ENCODE results near the gene ZNF682.
"Not testable (repeated sequence)": the region's sequence is repeated elsewhere in the genome, so short reads cannot be mapped to it uniquely, and the experiment has no call there.

ZNF682 gene

DNA sequence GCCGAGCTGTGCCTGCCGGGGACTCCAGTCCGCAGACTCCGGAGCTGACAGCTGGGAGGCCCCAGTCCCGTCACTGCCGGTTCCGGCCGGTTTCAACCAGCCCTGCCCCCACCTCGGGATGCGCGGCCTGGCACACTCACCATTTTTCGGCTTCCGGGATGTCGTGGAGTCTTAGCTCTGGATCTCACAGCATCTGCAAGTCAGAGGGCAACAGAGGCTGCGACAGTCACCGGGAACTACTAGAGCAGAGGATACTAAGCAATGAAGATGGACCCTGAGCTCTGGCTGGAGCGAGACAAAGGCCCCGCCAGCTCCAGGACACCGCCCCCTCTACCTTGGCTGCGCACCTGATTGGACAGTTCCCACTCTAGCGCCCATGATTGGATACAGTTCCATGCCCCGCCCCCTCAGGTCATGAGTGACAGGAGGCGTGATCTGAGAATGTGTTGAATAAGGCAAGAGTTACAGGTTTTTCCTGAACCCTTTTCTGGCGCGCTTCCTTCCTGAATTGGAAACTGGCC is at the start of gene ZNF682:
Gene ZNF682, minus strand, starts transcription at position 303 of the 521 bp plus-strand sequence. Its CDS starts 160 bp downstream, at position 143.
- DNase-seq, result no peak

DNA sequence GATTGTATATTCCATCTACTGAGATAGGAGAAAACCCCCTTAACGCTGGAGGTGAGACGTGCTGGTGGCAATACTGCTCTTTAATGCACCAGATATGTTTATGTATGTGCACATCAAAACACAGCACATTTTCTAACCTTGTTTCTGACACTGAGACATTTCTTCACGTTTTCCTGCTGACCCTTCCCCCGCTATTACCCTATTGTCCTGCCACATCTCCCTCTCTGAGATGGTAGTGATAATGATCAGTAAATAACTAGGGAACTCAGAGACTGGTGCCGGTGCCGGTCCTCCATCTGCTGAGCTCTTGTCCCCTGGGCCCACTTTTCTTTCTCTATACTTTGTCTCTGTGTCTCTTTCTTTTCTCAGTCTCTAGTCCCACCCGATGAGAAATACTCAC is 43.6 kb upstream of the ZNF682 start:
- not testable (repeated sequence) for DNase-seq

DNA sequence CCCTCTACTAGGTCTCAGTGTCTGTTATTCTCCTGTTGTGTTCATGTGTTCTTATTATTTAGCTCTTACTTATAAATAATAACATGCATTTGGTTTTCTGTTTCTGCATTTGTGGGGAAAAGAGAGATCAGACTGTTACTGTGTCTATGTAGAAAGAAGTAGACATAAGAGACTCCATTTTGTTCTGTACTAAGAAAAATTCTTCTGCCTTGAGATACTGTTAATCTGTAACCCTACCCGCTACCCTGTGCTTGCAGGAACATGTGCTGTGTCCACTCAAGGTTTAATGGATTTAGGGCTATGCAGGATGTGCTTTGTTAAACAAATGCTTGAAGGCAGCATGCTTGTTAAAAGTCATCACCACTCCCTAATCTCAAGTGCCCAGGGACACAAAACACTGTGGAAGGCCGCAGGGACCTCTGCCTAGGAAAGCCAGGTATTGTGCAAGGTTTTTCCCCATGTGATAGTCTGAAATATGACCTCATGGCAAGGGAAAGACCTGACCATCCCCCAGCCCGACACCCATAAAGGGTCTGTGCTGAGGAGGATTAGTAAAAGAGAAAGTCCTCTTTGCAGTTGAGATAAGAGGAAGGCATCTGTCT is 43.0 kb upstream of the ZNF682 start:
- not testable (repeated sequence) for DNase-seq

DNA sequence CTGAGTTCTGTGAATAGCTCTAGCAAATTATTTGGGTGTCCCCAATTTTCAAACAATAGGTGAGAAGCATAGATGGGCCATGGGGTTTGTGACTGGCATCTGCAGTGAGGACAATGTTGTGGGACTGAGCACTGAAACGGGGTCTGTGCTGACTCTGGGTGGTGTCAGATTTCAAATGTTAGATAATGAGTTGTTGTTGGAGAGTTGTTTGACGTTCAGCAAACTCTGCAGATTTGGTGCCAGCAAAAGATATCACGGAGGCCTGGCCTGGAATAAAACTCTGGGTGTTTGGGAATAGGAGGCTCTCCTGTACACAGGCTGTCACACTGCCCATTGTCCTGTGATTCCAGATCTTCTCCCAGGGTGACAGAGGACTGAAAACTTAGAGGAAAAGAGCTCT is 41.4 kb upstream of the ZNF682 start:
- no peak for DNase-seq

DNA sequence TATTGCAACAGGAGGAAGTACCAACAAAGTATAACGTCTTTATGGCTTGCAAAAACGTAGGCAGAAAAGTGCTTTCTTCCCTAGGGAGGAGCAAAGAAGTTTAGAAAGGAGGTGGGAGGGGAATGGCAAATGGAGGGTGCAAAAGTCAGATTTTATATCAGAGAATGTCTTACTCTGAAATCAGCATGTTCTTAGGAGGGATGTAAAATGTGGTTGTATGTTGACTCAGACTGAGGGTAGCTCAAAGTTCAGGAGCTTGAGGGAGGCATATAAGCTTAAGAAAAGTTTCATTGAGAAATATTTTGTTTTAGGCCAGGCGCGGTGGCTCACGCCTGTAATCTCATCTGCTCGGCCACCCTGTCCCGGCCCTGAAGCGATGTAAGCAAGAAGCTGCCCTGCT is 40.2 kb upstream of the ZNF682 start:
- DNase-seq, result no peak

DNA sequence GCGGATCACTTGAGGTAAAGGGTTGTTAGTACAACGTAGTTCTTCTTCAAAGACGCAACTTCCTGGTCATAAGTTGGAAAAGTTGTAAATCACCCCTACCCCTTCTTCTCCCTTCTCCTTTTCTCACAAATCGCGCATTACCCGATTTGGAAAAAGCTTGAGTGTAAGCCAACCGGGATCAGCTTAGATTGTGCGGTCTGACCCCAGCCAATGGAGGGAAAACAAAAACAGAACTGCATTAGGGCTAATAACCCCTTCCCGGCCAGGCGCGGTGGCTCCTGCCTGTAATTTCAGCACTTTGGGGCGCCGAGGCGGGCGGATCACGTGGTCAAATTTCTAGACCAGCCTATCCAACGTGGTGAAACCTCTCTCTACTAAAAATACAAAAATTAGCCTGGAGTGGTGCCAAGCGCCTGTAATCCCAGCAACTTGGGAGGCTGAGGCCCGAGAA is 39.3 kb upstream of the ZNF682 start:
- no peak for DNase-seq

DNA sequence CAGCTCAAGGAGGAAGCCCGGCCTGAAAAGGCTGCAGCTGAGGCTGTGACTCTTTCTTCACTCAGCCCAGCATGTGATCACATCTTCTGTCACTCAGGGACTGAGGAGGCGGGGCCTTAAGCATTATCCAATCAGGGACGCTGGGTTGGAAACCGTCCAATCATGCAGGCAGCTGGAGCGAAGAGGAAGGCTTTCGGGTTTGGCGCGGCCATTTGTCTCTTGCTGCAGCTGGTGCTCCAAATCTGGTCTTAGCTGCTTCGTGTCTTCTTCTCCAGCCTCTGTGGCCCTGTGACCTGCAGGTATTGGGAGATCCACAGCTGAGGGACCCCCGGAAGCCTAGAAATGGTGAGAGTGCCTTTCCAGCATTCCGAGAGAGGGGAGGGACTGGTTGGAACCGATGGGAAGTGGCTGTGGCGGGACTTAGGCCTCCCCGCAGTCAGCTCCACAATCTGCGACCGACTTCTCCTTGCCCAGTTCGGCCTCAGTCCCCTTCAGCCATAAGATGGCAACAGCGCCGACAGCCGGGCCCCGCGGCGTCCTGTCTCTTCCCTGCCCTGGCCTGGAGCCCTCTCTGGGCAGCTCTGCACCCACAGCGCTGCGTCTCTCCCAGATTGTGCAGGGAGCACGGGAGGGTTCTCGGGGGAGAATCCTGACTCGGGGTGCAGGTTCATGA is 38.6 kb upstream of the ZNF682 start, which contains the start of gene ZNF90:
Gene ZNF90, plus strand, starts transcription at position 210 of the 673 bp plus-strand sequence. Its CDS starts 133 bp downstream, at position 343.
- no peak for DNase-seq

DNA sequence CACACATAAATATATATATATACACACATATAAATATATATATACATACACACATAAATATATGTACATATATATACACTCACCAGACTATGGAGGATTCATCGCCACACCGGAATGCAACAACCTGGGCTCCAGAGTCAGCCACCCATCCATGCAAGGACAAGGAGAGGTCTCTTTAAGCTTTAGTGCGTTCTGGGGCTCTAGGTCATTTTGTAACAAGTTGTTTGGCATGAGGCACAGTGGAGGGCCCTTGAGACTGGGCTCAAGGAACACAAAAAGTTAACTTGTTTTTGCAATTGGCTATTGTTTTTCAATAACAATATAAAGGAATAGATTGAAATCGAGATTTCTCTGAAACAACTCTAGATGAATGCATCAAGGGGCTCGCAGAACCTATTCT is 33.6 kb upstream of the ZNF682 start:
- DNase-seq, result no peak

DNA sequence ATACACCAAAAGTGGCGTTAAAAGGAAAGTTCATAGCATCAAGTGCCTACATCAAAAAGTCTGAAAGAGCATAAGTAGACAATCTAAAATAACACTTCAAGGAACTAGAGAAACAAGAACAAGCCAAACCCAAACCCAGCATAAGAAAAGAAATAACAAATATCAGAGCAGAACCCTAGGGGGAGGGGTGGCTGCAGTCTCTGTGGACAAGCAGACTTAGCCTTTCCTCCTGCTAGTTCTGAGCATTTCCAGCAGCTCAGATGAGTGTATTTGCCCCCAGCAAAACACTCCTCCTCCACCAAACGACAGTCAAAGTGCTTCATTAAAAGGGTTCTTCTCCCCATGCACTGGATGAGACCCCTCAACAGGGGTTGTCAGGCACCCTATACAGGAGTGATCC is 31.4 kb upstream of the ZNF682 start:
- DNase-seq, result no peak

DNA sequence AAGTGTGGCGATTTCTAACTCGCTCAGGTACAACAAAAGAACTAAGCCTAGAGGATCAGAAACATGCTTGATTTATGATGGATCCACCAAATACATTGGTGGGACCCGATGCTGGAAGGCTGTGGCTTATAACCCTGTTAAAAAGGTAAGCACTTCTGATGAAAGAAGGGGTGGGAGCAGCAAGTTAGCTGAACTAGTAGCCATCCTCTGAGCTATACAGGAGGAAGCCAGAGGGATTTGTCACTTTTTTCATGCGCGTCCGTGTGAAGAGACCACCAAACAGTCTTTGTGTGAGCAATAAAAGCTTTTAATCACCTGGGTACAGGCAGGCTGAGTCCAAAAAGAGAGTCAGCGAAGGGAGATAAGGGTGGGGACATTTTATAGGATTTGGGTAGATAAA is 29.3 kb upstream of the ZNF682 start:
- DNase-seq, result not testable (repeated sequence)

DNA sequence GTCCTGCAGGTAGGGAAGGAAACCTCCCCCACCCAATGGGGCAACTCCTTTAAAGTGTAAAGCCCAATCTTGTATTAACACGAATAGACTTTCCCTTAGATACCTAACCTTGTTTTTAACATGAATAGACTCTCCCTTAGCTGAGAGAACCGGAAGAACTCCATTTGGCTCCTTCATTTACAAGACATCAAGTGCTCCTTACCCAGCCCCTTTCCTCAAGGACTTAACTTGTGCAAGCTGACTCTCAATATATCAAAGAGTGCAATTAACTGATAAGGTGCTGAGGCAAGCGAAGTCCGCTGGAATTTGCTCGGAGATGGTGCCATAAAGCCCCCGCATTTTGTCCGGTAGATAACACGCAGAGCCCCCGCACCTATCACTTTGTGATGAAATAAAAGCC is 28.6 kb upstream of the ZNF682 start:
- DNase-seq, result no peak

DNA sequence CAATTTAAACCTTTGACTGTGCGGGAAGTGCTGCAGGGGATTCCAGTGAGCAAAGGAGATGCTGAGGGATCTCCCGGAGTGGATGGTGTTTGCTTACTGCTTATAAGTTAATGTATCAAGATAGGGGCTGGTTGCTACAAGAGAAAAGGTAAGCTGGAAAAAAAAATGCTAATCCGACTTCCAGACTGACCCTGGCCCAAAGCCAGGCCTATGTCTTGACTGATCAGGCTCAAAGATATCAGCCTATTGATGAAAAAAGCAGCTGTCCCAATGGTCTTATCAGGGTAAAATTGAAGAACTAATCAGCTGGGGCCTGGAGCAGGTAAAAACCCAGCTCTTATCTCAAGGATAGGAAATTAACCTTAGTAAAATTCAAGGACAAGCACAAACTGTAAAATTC is 27.6 kb upstream of the ZNF682 start:
- no peak for DNase-seq

DNA sequence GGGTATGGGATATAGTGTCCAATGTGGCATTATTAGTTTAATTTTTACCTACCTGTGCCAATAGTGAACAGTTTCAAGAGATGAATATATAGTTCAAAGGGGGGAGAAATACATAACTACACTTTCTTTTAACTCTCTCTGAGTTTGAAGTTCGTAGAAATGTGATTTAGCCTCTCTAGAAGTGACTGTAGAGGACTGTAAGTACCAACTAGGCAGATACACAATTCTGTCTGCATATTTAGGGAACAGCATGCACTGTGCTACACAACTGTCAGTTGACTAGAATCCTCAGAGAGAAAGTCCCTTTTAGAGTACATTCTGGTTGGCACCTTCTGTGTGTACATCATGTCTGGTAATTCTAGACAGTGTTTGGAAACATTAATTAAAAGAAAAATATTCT is 21.0 kb upstream of the ZNF682 start:
- DNase-seq, result no peak

DNA sequence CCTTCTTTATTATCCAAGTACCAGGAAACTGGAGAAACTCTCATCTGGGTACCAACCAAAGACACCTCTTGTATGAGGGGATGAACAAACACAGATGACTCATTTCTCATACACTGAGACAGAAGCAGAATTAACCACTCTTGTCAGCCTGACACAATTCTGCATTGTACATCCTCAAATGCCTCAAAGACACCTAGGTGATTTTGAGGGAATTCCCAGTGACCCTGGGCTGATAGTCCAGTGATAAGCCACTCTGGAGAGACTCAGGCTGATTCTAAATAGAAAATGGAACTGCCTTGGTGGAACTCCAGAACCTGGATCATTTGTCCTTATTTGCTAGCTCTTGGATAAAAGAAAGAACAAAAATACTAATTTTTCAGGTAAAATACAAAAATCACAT is 19.4 kb upstream of the ZNF682 start:
- DNase-seq, result not testable (repeated sequence)

DNA sequence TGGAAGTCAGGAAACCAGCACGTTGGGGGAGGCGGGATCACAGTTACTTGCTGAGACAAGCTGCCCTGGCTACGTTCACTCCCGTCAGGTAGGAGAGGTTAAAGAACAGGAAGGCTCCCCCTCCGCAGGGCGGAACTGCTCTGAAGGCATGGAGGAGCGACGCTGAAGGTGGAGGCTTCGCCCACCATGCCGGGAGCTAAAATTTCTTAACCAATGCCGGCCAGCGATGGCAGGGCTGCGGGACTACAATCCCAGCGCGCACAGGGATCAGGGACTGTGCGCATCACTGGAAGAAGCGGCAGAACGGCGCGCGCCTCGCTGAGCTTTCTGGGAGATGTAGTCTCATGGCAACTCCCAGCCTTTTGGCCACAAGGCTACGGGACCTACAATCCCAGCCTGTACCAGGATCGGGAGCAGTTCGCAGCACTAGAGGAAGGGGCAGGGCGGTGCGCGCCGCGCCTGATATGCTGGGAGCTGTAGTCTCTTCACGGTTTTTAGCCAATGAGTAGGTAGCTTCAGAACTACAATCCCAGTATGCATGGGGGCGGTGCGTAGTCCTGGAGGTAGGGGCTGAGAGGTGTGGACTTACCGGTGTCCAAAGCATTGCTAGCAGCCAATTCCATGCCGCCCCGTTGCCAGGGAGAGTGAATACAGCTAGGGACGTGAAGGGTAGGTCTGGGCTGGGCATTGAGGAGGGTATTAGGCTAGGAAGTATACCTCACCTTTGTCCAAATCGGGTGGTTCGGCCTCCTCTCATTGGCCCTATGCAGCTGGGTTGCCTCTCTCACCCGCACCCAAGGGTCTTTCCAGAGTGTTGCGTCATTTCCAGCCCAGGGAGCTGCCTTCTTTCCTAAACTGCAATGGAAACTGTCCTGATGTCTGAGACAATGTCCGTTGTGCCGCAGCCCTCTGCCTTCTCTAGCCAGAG is 12.8 kb upstream of the ZNF682 start:
- peak; percentile 81 to 84 for DNase-seq

DNA sequence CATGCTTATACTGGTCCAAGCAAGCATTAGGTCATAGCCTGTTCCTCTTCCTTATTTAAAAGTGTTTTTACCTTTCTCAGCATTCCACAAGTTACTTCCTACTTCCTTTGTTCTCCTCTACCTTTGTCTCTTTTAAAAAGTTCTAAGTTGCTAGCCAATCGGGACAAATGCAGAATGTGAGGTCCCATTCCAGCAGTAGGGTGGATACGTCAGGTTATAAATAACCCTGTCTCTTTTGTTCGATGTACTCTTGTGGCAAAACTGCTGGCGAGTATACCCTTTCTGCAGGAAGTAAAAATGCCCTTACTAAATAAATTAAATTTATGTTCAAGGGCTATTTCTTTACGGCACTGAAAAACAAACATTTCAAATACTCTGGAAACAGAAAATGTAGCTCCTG is 6.4 kb upstream of the ZNF682 start:
- DNase-seq, result not testable (repeated sequence)

DNA sequence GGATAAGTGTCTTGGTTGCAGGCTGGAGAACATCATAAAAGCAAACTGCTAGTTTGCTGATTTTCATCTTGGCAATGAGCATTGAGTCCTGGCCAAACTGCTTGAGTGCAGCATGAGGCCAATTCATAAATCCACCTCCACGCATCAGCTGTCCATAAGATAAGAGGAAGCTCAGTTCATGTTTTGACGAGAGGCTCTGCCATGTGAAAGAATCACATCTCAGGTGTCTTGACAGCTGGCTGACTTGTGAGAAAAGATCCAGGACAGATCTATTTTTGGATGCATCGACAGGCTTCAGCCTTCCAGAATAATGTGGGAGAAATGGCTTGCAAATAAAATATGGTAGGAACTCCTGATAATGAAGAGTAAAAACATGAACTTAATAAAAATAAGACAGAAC is 5.4 kb upstream of the ZNF682 start:
- DNase-seq, result no peak

DNA sequence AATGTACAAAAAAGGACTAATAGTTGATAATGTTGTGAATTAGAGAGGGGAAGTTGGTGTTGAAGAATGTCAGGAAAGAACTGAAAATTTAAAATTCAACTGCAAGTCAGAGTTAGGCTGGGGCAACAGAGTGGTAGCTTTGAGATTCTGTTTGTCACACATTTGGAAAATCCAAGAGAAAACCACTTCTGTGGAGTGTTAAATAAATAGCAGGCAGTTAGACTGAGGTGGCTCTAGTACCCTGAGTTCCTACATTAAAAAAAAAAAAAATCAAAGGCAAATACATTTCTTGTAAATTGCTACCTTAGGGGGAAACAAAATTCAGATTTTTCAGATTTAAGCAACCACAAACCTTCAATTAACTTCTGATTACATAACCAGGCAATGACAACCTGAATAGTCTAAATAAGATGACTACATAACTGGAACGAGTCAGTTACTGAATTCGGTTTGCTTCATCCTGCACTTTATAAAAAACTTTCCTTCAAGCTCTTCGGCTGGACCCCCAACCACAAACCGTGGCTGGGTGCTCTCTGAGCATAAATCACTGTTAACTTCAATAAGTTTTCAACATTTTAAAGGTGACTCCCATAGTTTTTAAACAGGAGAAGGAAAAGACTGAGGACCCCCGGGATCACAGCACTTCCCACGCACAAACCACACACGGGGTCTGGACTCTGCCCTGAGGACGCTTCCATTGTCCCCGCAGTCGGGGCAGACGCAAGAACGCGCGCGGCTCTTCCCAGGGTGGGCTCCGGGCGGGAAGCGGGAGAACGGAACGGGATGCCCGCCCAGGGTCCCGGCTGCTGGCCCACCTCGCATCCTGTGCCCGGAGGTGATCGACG is 725 bp downstream of the ZNF682 start:
- DNase-seq, result no peak

DNA sequence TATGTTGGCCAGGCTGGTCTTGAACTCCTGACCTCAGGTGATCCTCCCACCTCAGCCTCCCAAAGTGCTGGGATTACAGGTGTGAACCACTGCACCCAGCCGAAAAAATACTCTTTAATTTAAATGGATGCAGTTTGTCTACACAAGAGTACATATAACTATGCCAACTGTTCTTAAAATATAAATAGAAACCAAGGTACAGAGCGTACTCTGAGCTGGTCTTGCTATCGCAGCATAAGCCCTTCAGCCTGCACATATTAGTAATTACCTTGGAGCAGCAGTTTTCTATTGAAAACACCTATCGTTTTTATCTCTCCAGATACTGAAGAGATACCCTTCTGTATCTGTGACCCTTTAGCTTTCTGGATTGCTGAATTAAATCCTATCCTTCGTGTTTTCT is 3.4 kb downstream of the ZNF682 start:
- DNase-seq, result no peak

DNA sequence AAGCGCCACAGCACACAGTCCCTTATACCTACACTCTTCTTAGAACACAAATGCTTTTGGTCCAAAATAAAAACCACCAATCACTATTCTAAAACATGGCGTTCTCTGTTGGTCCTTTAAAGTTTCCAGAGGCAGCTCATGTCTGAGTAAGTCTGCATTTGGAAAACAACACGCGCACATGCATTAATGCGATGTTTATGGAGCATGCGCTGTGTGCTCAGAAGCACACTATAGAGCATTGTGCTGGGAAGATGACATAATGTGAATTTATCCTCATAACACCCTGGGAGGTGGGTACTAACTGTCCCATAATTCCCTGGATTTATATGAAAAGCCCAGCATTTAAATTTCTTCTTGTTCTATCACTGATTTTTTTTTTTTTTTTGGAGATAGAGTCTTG is 10.7 kb downstream of the ZNF682 start:
- DNase-seq, result no peak

DNA sequence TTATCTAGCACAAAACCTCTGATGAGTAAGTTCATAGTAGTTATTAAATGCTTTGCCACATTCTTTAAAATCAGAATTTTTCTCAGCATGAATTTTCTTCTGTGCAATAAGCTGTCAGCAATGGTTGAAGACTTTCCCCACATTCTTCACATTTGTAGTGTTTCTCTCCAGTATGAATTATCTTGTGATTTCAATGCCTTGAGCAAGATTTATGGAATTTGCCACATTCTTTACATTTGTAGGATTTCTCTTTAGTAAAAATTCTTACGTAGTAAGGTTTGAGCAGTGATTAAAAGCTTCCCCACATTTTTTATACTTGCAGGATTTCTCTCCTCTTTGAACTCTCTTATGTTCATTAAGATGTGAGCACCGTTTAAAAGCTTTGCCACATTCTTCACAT is 33.6 kb downstream of the ZNF682 start:
- DNase-seq, result no peak

DNA sequence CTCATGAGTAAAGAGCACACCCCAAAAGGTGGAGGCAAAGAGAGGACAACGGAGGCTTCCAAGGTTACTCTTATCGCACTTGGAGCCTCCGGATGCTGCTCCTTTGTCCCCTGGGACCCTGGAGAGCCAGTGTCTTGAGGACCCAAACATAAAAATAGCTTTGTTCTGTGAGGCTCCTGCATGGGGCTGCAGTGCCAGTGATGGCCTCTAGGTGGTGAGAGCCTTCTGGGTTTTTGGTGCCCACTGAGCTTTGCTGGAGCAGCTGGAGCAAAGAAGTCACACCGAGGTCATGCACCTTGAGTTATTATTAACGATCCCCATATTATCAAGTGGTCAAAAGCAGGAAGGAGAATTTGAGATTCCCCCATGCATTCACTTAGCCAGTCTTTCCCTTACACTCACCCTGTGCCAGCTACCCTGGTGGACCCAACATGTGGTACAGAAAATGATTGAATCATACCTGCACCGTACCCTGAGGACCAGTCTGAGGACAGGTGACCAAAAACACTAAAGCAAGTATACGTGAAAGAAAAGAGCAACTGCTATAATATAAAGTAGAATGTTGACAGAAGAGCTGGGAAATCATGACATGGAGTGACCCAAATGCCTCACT is 41.5 kb downstream of the ZNF682 start:
- peak in 1 of 2 experiments; percentile 1 for DNase-seq

Data from SHP77 (cell line).